ENCODE results near the gene STKLD1.
"Not testable (repeated sequence)": the region's sequence is repeated elsewhere in the genome, so short reads cannot be mapped to it uniquely, and the experiment has no call there.

Gene STKLD1

DNA sequence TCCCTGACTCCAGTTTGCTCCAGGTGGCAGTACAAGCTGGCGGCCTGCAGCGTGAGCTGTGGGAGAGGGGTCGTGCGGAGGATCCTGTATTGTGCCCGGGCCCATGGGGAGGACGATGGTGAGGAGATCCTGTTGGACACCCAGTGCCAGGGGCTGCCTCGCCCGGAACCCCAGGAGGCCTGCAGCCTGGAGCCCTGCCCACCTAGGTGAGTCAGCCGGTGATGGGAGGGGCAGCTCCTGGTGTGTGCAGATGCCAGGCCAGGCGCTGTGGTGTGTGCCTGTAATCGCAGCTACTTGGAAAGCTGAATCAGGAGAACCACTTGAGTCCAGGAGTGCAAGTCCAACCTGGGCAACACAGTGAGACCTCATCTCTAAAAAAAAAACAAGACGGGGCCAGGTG is 73.6 kb downstream of the STKLD1 start:
- peak; percentile 88 for DNase-seq

GRCh38 chr9:133451865-133452264 is 75.7 kb downstream of the STKLD1 start:
- not testable (repeated sequence) for DNase-seq

DNA sequence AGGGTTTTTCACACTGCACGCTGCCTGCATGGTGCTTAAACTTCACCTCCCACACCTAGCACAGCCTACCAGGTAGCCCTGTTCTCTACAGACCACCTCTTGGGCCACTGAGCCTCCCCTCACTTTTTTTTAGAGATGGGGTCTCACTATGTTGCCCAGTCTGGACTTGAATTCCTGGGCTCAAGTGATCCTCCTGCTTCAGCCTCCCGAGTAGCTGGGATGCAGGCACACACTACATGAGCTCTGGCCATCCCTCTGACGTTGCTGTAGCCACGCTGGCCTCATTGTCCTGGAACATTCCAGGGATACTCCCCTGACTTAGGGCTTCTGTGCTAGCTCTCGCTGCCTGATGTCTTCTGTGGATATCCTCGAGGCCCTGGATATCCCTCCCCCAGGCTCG is 76.4 kb downstream of the STKLD1 start:
- no peak for DNase-seq

DNA sequence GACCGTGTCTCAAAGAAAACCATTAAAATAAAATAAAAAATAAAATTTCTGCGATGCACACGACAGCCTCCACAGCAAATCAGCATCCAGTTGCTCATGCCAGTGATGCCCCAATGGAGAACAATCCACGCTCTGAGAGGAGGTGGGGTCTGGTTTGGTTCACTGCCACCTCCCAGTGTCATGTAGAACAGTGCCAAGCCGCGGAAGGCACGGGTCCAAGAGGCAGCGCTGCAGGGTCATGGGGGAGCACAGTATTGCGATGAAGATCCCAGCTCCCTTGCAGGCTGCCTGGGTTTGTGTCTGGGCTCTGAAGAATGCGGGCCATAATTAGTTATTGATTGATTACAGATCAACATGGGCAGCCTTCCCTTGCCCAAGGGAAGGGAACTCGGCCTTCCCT is 77.5 kb downstream of the STKLD1 start:
- DNase-seq, result no peak

DNA sequence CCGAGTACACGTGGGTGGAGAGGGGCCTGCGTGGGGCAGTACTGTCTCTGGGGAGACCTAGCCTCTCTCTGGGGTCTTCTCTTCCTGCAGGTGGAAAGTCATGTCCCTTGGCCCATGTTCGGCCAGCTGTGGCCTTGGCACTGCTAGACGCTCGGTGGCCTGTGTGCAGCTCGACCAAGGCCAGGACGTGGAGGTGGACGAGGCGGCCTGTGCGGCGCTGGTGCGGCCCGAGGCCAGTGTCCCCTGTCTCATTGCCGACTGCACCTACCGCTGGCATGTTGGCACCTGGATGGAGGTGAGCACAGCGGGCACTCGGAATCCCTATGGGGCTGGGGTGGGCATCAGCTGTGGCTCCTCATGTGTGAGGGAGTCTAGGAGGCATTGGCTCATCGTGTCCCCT is 78.2 kb downstream of the STKLD1 start:
- DNase-seq, result no peak

DNA sequence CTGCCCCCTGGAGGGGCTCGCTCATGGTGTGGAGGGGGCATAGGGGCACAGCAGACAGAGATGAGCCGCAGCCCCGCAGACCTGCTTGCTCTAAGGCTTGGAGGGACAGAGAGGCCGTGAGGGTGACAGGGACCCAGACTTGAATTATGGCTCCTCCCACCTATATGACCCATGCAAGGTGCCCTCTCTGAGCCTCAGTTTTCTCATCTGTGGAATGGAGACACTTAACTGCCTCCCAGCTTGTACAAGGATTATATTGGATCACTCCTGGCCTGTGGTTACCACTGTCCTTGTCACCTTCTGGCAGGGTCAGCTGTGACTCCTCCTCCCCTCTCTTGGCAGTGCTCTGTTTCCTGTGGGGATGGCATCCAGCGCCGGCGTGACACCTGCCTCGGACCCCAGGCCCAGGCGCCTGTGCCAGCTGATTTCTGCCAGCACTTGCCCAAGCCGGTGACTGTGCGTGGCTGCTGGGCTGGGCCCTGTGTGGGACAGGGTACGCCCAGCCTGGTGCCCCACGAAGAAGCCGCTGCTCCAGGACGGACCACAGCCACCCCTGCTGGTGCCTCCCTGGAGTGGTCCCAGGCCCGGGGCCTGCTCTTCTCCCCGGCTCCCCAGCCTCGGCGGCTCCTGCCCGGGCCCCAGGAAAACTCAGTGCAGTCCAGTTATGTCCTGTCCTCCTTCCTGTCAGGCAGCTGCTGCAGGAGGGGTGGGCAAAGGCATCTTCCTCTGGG is 78.9 kb downstream of the STKLD1 start:
- DNase-seq, result no peak
